Activated CD4-positive, alpha-beta memory T cell treated with anti-CD3 and anti-CD28 coated beads for 36 hours (primary cell): Measurements from ENCODE around the gene OAT. TPM values are rescaled to one million over a fixed set of nuclear protein-coding genes. Genes with fewer than 3 reads are reported as not detected.

Experiments used
- CTCF ChIA-PET: fragments of 350-600 bp; sonication (Branson Sonifier 250); formaldehyde crosslinking; loops from one replicate; lab custom pipeline; 2021; ENCODE audit warnings: antibody characterized with exemption, inconsistent platforms; lab: Charles Lee
- POLR2A ChIA-PET: fragments of 350-600 bp; sonication (Branson Sonifier 250); formaldehyde crosslinking; loops from one replicate; lab custom pipeline; 2021; ENCODE audit warnings: antibody characterized with exemption; lab: Charles Lee
- DNase-seq: peaks from one replicate; pipeline ENCODE4 v3.0.0-alpha.2; 2020
- H3K27ac Mint-ChIP-seq: one replicate; pipeline ENCODE4 v1.8.0; 2021; ENCODE audit warnings: mixed read lengths
- H3K27me3 Mint-ChIP-seq: one replicate; pipeline ENCODE4 v1.8.0; 2021; ENCODE audit warnings: mixed read lengths
- H3K36me3 Mint-ChIP-seq: one replicate; pipeline ENCODE4 v1.8.0; 2021; ENCODE audit warnings: mixed read lengths
- H3K4me1 Mint-ChIP-seq: one replicate; pipeline ENCODE4 v1.8.0; 2021; ENCODE audit warnings: low read depth, mixed read lengths
- H3K4me3 Mint-ChIP-seq: one replicate; pipeline ENCODE4 v1.8.0; 2021; ENCODE audit warnings: mild to moderate bottlenecking, mixed read lengths
- H3K9me3 Mint-ChIP-seq: one replicate; pipeline ENCODE4 v1.8.0; 2021; ENCODE audit warnings: mixed read lengths
- intact Hi-C: fragments of 100-400 bp; cut with micrococcal nuclease; formaldehyde crosslinking; loops from one replicate; pipeline ENCODE4 v1.15.1; 2023
- total RNA-seq, 2 experiments: library from RNA; stranded (reverse); gene quantifications; one replicate each; pipeline ENCODE4 v1.2.3, GENCODE V29; 2021

The OAT gene
- total RNA-seq, 2 experiments from 2014 or later = 34.6 to 38.1 TPM

DNA sequence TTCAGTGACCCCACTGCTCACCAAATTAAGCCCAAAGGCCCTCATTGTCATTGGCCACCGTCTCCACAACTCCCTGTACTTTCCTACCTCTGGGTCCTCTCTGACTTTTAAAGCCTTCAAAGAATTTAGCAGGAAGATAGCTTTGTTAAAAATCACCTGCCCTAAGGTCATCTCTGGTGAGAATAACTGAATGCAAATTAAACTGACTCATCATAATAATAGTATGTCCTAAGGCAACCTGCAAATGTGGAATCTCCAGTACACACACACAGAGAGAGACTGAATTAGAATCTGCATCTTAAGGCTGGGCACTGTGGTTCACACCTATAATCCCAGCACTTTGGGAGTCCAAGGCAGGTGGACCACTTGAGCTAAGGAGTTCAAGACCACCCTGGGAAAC is 24.1 kb downstream of the OAT start:
- Mint-ChIP-seq H3K4me1 (peaks cover 2% of the 10 kb centered on the region), H3K4me3 (no peak overlapping the region), H3K27ac (no peak overlapping the region), H3K27me3 (no peaks in the 10 kb centered on the region), H3K9me3 (peaks cover 4% of the 10 kb centered on the region), H3K36me3 (no peaks in the 10 kb centered on the region)
- CTCF ChIA-PET = interaction anchor here (2.4 to 8.5 kb wide), 2 partner anchors 9 to 399 kb away, joined by 10 to 241 read pairs; no protein-coding TSS in a partner anchor
- POLR2A ChIA-PET = no interaction called here
- DNase-seq = no peak
- intact Hi-C loops = no loop called here

DNA sequence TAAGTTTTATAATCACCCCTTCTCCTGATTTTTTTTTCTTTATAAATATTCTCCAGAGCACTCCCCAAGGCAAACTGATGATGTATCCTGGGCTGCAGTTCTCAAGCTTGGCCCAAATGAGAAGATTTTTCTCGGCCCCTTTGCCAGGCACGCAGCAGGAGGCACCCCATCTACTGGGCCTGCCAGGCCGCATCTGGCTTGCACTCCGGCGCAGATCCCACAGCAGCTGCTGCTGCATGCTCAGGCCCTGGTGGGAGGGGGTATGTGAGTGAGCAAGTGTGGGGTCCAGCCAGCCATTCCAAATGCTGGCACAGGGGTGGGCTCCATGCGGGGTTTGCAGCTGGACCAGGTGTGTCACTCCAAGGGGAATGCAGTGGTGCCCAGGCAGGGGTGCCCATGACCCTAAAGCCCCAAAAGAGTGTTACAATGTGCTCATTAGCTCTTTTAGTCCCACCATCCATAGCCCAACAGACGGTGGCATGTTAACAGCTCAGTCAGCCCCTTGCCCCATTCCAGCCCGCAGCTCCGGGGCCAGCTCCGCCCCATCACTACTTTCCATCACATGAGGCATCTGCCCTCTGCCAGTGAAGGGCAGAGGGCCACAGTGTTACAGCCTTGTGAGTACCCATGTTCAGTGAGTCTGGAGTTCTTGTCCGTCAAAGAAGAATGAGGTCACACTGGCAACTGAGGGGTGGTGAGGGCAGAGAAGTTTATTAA is 25.9 kb downstream of the OAT start:
- no peak overlapping the region for H3K27ac Mint-ChIP-seq
- DNase-seq = no peak
- H3K4me1 Mint-ChIP-seq = peaks cover 3% of the 10 kb centered on the region
- POLR2A ChIA-PET = no interaction called here
- CTCF ChIA-PET = interaction anchor here (2.4 to 8.5 kb wide), 2 partner anchors 11 to 397 kb away, joined by 10 to 241 read pairs; no protein-coding TSS in a partner anchor
- intact Hi-C loops = no loop called here
- no peaks in the 10 kb centered on the region for H3K27me3 Mint-ChIP-seq
- no peaks in the 10 kb centered on the region for H3K36me3 Mint-ChIP-seq
- no peak overlapping the region for H3K4me3 Mint-ChIP-seq
- peaks cover 4% of the 10 kb centered on the region for H3K9me3 Mint-ChIP-seq

DNA sequence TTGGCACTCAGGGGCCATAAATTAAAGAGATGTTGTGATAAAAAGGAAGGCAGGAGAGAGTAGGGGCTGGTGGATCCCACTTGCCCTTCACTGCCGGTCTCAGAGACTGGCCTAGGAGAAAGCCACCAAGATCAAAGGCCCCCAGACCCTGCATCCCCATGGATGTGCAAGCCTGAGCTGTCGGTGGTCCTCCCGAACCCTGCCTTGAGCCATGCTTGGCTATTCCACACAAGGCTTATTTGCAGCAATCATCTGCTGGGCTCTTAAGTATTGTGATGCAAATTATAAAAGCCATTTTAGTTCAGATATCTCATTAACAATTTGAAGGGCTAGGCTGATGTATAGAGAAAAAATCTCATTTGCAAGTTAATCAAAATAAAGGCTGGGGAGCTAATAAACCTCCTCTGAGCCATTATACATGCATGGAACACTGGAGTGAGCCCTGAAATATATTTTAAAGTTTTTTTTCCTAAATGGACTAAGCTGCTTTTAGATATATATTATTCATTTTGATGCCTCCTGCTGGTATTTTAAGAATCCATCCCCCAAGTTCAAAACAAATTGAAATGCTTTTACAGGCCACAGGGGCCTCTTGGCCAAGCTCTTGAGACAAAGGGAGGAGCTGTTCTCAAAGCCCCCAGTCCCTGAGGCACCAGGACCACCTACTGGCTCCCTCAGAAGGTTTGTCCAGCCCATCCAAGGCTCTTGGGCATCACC is 28.1 kb downstream of the OAT start:
- DNase-seq = peak; percentile 6
- Mint-ChIP-seq H3K4me3 (no peak overlapping the region), H3K36me3 (no peaks in the 10 kb centered on the region), H3K4me1 (peaks cover 3% of the 10 kb centered on the region), H3K27me3 (no peaks in the 10 kb centered on the region), H3K9me3 (peaks cover 4% of the 10 kb centered on the region), H3K27ac (no peak overlapping the region)
- CTCF ChIA-PET = interaction anchor here (1.2 to 8.5 kb wide), 6 partner anchors 10 to 395 kb away, joined by 4 to 241 read pairs (median 16); no protein-coding TSS in a partner anchor
- intact Hi-C loops = no loop called here
- POLR2A ChIA-PET = no interaction called here

DNA sequence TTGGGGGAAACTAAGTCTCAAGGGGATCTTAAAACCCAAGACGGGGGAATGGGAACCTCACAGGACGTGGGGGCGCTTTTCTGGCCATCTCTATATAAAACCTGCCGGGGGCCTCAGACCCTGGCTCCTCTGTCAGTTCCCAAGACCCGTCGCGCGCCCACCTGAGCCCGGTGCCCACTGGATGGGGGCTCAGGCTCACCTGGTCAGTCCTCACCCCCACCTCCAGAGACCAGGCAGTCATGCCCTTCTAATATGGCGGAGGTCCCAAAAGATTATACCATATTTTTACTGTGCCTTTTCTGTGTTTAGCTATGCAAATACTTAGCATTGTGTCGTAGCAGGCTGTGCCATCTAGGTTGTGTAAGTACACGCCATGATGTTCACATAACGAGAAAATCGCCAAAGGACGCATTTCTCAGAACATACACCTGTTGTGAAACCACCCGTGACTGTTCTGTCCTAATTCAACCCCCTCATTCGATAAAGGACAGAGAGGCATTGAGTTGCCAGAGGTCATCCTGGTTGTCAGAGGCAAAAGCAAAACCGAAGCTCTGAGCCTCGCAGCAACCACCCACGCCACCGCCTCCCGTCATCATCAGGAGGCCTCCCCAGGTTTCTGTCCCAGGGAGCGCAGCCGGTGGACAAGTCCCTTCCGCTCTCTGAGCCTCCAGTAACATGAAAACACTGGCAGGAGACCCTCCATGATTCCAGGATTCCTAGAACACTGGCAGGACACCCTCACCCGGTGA is 28.9 kb downstream of the OAT start:
- peak; percentile 15 for DNase-seq
- peaks cover 4% of the 10 kb centered on the region for H3K9me3 Mint-ChIP-seq
- POLR2A ChIA-PET = no interaction called here
- no peak overlapping the region for H3K4me3 Mint-ChIP-seq
- intact Hi-C loops = loop anchor here (1.0 to 10.0 kb wide), 3 partner anchors 95 to 805 kb away; no protein-coding TSS in a partner anchor
- H3K36me3 Mint-ChIP-seq = no peaks in the 10 kb centered on the region
- peaks cover 3% of the 10 kb centered on the region for H3K4me1 Mint-ChIP-seq
- H3K27me3 Mint-ChIP-seq = no peaks in the 10 kb centered on the region
- no peak overlapping the region for H3K27ac Mint-ChIP-seq
- CTCF ChIA-PET = interaction anchor here (0.8 to 8.5 kb wide), 36 partner anchors 9 to 1382 kb away, joined by 3 to 241 read pairs (median 5); partner anchors contain the start of genes CHST15 and OAT

DNA sequence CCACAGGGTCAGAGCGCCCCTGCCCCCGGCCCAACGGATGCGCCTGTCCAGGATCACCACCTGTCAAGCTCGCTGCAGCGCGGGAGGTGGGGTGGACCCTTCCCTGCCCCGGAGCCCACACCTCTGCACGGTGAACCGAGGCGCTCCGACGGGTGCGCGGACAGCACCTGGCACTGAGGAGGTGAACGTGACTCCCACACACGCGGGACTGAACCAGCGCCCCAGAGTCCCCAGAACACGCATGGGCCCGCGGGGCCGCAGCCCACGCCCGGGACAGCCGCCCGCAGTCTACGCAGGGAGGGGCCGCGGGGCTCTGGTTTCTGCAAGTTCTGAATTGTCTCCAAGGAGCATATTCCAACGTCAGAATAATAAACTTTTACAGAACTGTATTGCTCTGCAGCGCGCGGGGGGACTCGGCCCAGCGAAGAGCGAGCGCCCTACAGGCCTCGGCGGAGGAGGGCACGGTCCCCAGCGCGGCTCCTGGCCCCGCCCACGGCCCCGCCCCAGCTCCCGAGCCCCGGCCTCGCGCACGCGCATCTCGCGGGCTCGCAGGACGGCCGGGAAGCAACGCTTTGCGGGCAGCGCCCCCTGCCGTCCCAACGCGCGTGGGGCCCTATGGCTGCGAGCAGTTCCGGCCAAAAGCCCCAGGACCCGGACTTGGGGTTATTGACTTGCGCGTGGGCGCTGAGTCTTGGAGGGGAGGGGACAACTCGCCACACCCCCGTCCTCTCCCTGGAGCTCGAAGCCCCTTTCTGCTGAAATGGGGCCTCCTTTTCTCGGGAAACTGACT is 29.7 kb downstream of the OAT start:
- intact Hi-C loops = loop anchor here (1.0 to 10.0 kb wide), 3 partner anchors 94 to 804 kb away; no protein-coding TSS in a partner anchor
- H3K9me3 Mint-ChIP-seq = peaks cover 4% of the 10 kb centered on the region
- peaks cover 3% of the 10 kb centered on the region for H3K4me1 Mint-ChIP-seq
- peak; percentile 93 for DNase-seq
- ChIA-PET POLR2A (no interaction called here), CTCF (interaction anchor here (0.6 to 8.5 kb wide), 67 partner anchors 8 to 1382 kb away, joined by 3 to 241 read pairs (median 4); partner anchors contain the start of genes CHST15, EDRF1, LHPP and OAT)
- no peak overlapping the region for H3K27ac Mint-ChIP-seq
- no peaks in the 10 kb centered on the region for H3K36me3 Mint-ChIP-seq
- no peaks in the 10 kb centered on the region for H3K27me3 Mint-ChIP-seq
- peak overlapping the region; percentile 29 for H3K4me3 Mint-ChIP-seq

DNA sequence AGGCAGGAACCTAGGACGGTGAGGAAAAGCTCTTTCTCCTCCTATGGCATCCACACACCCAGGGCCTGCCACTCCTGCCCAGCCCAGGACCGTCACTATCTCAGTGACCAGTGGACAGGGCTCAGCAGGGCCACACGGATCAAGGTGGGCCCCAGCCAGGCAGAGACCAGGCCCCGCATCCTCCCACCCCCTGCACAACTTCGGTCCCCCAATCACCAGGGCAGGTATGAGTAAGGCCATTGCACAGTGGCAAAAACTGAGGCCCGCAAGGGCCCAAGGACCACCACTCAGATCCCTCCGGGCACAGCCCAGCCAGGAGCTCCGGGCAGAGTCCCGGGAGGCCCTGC is 30.3 kb downstream of the OAT start:
- peaks cover 4% of the 10 kb centered on the region for H3K9me3 Mint-ChIP-seq
- intact Hi-C loops = loop anchor here (10.0 kb wide), 2 partner anchors 94 to 804 kb away; no protein-coding TSS in a partner anchor

DNA sequence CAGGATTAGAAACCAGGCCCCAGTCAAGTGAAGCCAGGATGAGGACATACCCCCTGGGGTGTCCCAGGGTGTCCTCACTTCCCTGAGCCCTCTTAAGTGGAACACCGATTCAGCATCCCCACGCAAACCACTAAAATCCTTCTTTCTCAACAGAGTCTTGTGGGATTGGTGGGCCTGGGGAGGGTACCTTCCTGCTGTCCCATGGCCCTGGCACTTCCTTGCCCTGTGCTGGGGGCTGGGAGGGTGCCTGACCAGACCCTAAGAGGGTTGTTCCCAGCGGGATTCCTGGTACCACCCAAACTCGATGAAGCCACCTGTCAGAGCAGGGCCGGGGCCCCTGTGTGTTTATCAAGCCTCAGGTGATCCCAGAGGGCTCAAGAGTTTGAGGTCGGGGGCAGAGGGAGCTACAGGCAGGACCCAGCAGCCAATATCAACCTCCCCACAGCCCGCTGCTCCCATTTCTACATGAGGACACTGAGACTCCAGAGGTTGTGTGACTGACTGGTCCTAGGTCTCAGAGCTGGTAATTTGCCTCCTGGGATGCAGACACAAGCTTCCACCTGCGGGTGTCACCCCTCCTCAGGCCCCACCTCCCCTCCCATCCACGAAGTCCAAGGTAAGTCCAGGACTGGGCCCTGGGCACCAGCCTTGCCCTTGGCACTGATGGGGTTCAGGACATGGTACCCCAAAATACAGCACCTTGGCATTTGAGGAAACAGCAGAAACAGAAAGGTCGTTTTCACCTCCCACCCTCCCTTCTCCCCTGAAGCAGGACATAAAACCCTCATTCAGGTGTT is 31.4 kb downstream of the OAT start:
- POLR2A ChIA-PET = no interaction called here
- no peak for DNase-seq
- Mint-ChIP-seq H3K36me3 (no peaks in the 10 kb centered on the region), H3K27ac (peak overlapping the region; percentile 49), H3K9me3 (no peaks in the 10 kb centered on the region), H3K4me3 (no peak overlapping the region), H3K27me3 (peaks cover 4% of the 10 kb centered on the region), H3K4me1 (peaks cover 3% of the 10 kb centered on the region)
- intact Hi-C loops = loop anchor here (10.0 kb wide), 2 partner anchors 92 to 802 kb away; no protein-coding TSS in a partner anchor
- CTCF ChIA-PET = interaction anchor here (8.5 kb wide), 1 partner anchor 391 kb away, joined by 241 read pairs; no protein-coding TSS in a partner anchor

More for the DNA sequence above, 30.3 kb downstream of the OAT start:
- no peak for DNase-seq
- H3K4me1 Mint-ChIP-seq = peaks cover 3% of the 10 kb centered on the region
- H3K27me3 Mint-ChIP-seq = peaks cover 1% of the 10 kb centered on the region
- no peaks in the 10 kb centered on the region for H3K36me3 Mint-ChIP-seq
- CTCF ChIA-PET = interaction anchor here (0.7 to 8.5 kb wide), 18 partner anchors 8 to 809 kb away, joined by 3 to 241 read pairs (median 6); no protein-coding TSS in a partner anchor
- POLR2A ChIA-PET = no interaction called here
- no peak overlapping the region for H3K4me3 Mint-ChIP-seq
- H3K27ac Mint-ChIP-seq = no peak overlapping the region

DNA sequence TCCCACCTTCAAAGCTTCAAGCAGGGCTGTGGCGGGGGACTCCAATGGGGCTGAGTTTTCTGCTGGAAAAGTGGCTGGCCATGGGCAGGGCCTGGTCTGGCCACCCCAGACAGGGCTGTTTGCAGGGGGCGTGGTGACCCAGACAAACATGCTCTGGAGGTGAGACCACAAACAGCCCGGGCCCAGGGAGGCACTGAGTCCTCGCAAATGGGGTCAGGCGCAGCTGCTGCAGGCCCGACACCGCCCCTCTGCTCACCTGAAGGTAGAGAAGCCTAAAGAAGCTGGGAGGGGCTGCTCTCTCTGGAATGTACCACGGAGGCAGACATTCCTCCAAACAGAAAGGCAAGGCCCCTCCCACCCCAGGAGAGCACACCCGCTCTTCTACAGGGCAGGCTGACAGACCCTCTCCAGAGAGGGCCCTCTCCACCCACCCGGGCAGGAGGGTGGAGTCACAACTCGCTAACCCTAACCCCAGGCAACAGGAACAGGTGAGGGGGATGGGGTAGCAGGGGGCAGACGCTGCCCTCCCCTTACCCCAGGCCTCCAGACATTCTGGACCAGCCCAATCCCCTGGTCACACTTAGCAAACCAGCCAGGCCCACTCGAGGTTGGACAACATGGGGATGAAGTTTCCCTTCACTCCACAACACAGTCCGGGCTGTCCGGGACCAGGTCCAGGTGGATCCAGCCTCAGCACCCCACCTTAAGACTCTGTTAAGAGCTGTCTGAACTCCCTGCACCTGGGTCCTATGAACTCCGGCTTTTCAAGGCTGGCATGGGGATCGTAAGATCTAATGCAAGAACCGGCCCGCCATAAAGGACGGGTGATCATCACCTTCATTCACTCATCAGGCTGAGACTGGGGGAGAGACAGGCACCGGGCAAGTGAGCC is 32.3 kb downstream of the OAT start:
- intact Hi-C loops = loop anchor here (10.0 kb wide), 2 partner anchors 92 to 802 kb away; no protein-coding TSS in a partner anchor
- H3K27ac Mint-ChIP-seq = no peak overlapping the region
- peaks cover 3% of the 10 kb centered on the region for H3K4me1 Mint-ChIP-seq
- H3K36me3 Mint-ChIP-seq = no peaks in the 10 kb centered on the region
- ChIA-PET POLR2A (no interaction called here), CTCF (no interaction called here)
- peaks cover 7% of the 10 kb centered on the region for H3K27me3 Mint-ChIP-seq
- DNase-seq = no peak
- H3K4me3 Mint-ChIP-seq = no peak overlapping the region
- no peaks in the 10 kb centered on the region for H3K9me3 Mint-ChIP-seq

DNA sequence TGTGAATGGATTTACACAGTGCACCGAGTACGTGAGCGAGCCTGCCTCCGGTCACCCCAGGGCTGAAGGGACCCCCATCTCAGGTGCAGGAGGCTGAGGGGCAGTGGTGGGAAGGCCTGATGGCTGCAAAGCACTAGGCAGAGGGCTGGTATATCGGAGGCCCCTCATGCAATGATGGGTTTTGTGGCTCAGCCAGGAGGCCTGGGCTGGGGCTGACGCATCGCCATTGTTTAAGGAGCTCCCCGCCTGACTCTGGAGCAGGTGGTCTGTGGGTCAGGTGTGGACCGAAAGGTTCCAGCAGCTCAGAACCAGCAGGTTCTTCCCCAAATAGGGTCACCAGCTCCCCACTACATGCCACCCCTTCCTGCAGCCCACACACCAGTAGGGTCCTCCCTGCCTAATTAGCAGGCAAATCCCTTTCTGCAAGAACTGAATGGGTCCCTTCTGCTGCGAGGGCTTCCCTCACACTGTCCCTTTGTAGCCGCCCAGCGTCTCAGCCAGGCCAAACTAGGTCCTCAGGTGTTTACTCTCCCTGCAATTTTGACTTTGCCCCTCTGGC is 33.0 kb downstream of the OAT start:
- H3K9me3 Mint-ChIP-seq = no peaks in the 10 kb centered on the region
- H3K27me3 Mint-ChIP-seq = peaks cover 14% of the 10 kb centered on the region
- H3K4me1 Mint-ChIP-seq = peaks cover 3% of the 10 kb centered on the region
- intact Hi-C loops = loop anchor here (10.0 kb wide), 2 partner anchors 91 to 801 kb away; no protein-coding TSS in a partner anchor
- DNase-seq = peak; percentile 4
- no peak overlapping the region for H3K4me3 Mint-ChIP-seq
- H3K27ac Mint-ChIP-seq = no peak overlapping the region
- no peaks in the 10 kb centered on the region for H3K36me3 Mint-ChIP-seq
- ChIA-PET CTCF (no interaction called here), POLR2A (no interaction called here)
